NCI-H1092 treated with DMSO at 0.1 percent for 48 hours (cell line): Measurements from ENCODE around the gene KRTAP5-7.
"Not testable (repeated sequence)": the region's sequence is repeated elsewhere in the genome, so short reads cannot be mapped to it uniquely, and the experiment has no call there.

Experiments used
- DNase-seq: peaks from one replicate; lab custom pipeline; 2025; lab: John Stamatoyannopoulos, UW

Gene KRTAP5-7

DNA sequence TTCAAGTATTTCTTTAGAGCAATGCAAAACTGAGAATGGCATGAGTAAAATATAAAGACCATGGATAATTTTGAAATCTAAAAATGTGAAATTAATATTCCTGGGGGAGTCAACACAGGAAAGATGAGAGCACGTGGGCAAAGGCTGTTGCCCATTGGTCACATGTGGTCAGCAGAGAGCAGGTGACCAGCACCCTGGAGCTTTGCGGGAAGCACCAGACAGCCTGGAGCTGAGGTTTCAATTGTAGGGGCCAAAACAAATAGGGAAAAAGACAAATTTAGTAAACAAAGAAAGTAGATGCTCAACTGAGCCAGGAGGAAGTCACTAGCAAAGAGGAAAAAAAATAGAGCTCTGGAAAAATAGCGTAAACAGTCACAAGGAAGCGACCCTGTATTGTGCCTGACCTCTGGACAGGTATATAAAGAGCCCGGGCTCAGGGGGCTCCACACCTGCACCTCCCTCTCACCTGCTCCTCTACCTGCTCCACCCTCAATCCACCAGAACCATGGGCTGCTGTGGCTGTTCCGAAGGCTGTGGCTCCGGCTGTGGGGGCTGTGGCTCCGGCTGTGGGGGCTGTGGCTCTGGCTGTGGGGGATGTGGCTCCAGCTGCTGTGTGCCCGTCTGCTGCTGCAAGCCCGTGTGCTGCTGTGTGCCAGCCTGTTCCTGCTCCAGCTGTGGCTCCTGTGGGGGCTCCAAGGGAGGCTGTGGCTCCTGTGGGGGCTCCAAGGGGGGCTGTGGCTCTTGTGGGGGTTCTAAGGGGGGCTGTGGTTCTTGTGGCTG, at the start of gene KRTAP5-7:
Gene KRTAP5-7, plus strand, starts transcription at position 472 of the 780 bp plus-strand sequence. Its CDS starts 34 bp downstream, at position 506.
- DNase-seq: not testable (repeated sequence)

GRCh38 chr11:71477641-71478527, 49.2 kb upstream of the KRTAP5-7 start:
- no peak for DNase-seq

GRCh38 chr11:71478528-71478840, 48.6 kb upstream of the KRTAP5-7 start:
- DNase-seq: no peak

- no peak for DNase-seq
Measured at GRCh38 chr11:71481101-71481960, 45.7 kb upstream of the KRTAP5-7 start.

GRCh38 chr11:71482216-71482615, 44.9 kb upstream of the KRTAP5-7 start:
- DNase-seq: no peak

- DNase-seq: no peak
Measured at GRCh38 chr11:71482746-71483364, 44.2 kb upstream of the KRTAP5-7 start.

- no peak for DNase-seq
Measured at GRCh38 chr11:71483692-71484091, 43.4 kb upstream of the KRTAP5-7 start.

DNA sequence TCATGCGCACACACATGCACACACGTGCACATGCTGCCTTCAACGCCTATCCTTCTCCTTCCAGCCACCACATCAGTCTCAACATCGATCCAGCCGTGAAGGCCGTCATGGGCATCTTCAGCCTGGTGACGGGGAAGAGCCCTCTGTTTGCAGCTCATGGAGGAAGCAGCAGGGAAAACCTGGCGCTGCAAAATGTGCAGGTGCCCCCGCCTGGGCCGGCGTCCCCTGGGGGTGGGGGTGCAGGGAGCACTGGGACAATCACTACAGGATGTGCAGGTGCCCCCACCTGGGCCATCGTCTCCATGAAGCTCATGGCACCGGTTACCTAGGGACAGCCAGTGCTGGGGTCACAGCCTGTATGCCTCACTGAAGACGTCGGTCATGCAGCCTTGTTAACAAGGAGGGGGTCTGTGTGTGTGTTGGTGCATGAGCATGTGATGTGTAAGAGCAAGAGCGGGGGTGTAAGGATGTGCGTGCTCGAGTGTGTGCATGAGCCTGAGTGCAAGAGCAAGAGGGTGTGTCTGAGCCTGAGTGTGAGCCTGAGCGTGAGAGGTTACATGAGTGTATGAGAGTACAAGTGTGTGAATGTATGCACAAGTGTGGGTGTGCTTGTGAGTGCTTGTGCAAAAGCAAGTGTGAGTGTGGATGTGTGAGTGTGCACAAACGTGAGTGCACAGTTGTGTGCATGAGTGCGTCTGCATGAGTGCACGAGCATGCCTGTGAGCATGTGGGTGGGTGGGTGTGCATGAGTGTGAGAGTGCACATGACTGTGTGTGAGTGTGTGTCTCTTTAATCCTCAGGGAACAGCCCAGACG, 42.6 kb upstream of the KRTAP5-7 start:
- no peak for DNase-seq

DNA sequence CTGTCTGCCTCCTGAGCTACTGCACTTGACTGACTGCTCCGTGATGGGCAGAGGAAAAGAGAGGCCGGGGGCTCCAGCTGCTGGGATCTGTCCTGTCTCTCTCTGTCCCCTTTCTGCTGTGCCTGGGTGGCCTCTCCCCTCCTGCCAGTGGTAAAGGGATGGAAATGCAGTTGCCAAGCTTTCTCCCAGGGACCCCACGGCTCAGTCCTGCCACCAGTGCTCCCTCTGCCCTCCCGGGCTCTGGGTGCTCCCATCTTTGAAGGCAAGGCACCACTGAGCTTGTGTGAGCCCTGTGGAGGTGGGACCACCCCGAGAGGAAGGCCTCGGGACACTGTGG, 42.0 kb upstream of the KRTAP5-7 start:
- DNase-seq: no peak

DNA sequence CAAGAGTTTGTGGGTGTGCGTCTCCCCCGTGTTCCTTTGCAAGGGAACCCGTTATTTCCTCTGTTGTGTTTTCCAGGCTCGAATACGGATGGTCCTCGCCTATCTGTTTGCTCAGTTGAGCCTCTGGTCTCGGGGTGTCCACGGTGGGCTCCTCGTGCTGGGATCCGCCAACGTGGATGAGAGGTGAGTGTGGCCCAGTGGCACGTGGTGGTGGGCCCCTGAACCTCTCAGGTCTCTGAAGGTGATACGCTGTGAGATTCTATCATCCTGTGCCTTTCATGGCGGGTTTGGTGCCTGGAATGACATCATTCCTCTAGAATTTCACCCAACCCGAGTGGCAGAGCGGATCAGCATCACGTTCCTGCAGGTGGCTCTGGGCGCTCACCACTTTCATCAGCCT, 41.6 kb upstream of the KRTAP5-7 start:
- DNase-seq: no peak

- no peak for DNase-seq
Measured at GRCh38 chr11:71486320-71486719, 40.7 kb upstream of the KRTAP5-7 start.

DNA sequence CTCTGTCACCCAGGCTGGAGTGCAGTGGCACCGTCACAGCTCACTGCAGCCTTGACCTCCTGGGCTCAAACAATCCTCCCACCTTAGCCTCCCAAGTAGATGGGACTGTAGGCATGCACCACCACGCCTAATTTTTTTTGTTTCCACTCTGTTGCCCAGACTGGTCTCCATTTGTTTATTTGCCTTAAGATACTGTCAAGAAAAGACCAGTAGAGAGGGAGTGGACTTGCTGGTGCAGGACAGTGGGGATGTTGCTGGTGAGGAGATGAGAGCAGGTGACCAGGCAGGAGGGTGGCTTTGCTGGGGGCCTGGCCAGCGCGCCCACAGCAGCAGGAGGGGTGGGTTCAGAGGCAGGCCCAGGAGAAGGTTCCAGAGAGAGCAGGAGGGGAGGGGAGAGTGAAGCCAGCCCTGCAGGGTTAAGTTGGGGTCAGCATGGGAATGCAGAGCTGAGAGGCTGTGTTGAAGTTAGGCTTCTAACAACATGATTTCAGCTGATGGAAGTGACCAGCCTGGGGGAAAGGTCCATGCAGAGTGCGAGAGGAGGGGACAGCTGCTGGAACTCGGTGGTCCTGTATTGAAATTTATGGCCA, 38.3 kb upstream of the KRTAP5-7 start:
- no peak for DNase-seq

- DNase-seq: no peak
Measured at GRCh38 chr11:71489311-71490043, 37.6 kb upstream of the KRTAP5-7 start.

DNA sequence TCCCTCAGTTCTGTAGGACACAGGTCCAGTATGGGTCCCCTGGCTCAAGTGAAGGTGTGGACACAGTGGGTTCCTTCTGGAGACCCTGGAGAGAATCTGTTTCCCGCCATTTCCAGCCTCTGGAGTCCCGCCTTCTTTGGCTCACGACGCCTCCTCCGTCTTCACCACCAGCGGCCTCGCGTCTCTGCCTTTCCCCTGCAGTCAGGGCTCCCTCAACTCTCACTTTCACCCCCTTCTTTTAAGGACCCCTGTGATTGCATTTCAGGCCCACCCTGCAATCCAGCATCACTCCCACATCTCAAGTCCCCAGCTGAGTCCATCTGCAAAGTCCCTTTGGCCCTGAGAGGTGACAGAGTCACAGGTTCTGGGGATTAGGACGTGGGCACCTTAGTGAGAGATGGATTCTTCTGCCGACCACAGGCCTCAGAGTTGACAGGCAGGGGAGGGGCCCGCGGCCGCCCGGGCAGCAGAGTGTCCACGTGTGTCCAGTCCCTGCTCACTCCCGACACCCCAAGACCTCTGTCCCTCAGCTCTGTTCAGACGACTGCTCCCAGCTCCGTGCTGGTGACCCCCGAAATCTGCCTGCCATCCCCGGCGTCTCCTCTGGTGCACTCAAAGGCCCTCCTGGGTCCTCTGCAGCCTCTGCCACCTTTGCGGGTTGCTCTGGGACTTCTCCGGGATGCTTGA, 36.9 kb upstream of the KRTAP5-7 start:
- no peak for DNase-seq

- no peak for DNase-seq
Measured at GRCh38 chr11:71490731-71491390, 36.2 kb upstream of the KRTAP5-7 start.

DNA sequence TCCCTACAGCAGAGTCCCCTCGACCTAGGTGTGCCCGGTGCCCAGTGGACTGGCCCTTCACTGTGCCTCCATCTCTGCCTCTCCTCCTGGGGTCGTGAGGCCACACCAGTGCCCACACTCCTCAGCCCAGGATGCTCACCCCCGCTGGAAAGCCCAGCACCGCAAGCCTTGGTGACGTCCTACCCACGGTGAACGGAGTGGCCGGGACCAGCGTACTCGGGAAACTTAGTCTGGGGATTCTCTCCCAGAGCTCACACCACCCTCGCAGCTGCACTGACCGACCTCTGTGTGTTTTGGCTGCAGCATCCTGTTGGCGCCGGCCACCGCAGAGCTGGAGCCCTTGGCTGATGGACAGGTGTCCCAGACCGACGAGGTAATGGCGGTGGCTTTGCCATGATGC, 35.5 kb upstream of the KRTAP5-7 start:
- DNase-seq: no peak

GRCh38 chr11:71491940-71492339, 35.1 kb upstream of the KRTAP5-7 start:
- no peak for DNase-seq

- DNase-seq: no peak
Measured at GRCh38 chr11:71495286-71496230, 31.5 kb upstream of the KRTAP5-7 start.
